Activated naive CD4-positive, alpha-beta T cell treated with anti-CD3 and anti-CD28 coated beads, Interleukin-2, amount 50 U/mL, for 72 hours (primary cell): ENCODE data around the gene MEGF6. TPM values are rescaled to one million over a fixed set of nuclear protein-coding genes. Genes with fewer than 3 reads are reported as not detected.
A peak's percentile ranks its signal among the peaks of the same experiment; 100 is the strongest.
"Not testable (repeated sequence)": the region's sequence is repeated elsewhere in the genome, so short reads cannot be mapped to it uniquely, and the experiment has no call there.

Experiments
- ATAC-seq, 2 donors: fragments of 150-1000 bp; cut with Tn5 transposase; 2 replicates each; pipeline ENCODE4 v1.10.0; 2021; ENCODE audit warnings: mild to moderate bottlenecking in 2 of 2, moderate library complexity in 2 of 2
- DNase-seq, 2 donors: peaks; one replicate each; pipeline ENCODE4 v3.0.0; 2021 to 2022; ENCODE audit warnings: low spot score in 2 of 2
- H3K27ac Mint-ChIP-seq, 2 donors: one replicate each; pipeline ENCODE4 v1.8.0; 2022; ENCODE audit warnings: mild to moderate bottlenecking in 2 of 2, mixed read lengths in 2 of 2
- H3K36me3 Mint-ChIP-seq, 2 donors: one replicate each; pipeline ENCODE4 v1.8.0; 2022; ENCODE audit warnings: mixed read lengths in 2 of 2
- H3K9me3 Mint-ChIP-seq, 2 donors: one replicate each; pipeline ENCODE4 v1.8.0; 2022; ENCODE audit warnings: mixed read lengths in 2 of 2
- total RNA-seq, 2 donors: library from RNA; stranded (reverse); gene quantifications; one replicate each; pipeline ENCODE4 v1.2.3, GENCODE V29; 2022

The MEGF6 gene
- total RNA-seq, 2 donors from 2014 or later, result 4.6 to 7.6 TPM

- no peak overlapping the region for H3K27ac Mint-ChIP-seq
- DNase-seq, result no peak
- H3K9me3 Mint-ChIP-seq, result no peaks in the 10 kb centered on the region
- no peak for ATAC-seq
- no peaks in the 10 kb centered on the region for H3K36me3 Mint-ChIP-seq
These were observed 33.4 kb downstream of the MEGF6 start for GRCh38 chr1:3577711-3578432.

- H3K9me3 Mint-ChIP-seq, result no peaks in the 10 kb centered on the region
- H3K27ac Mint-ChIP-seq, result no peak overlapping the region
- DNase-seq (no peak), ATAC-seq (no peak)
- H3K36me3 Mint-ChIP-seq, result no peaks in the 10 kb centered on the region
These were observed 34.0 kb downstream of the MEGF6 start for GRCh38 chr1:3577300-3577699.

DNA sequence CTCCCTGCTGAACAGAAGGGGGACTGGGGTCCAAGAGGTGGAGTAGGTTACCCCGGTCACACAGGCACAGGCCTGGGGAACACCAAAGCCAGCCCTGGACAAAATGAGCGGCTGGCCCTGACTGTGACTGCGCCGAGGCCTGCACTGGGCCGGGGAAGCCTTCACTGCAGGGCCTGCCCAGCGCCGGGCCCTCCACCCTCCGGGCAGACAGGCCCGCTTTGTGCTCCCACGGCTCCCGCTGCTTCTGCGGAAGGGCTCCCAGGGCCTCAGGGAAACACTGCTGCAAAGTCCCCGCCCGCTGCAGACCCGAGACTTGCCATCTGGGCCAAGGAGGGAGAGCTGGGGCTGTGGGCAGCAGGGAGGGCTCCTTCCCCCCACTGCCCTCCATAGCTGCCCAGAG, 35.3 kb downstream of the MEGF6 start:
- no peaks in the 10 kb centered on the region for H3K36me3 Mint-ChIP-seq
- DNase-seq (no peak), ATAC-seq (no peak)
- no peak overlapping the region for H3K27ac Mint-ChIP-seq
- no peaks in the 10 kb centered on the region for H3K9me3 Mint-ChIP-seq

DNA sequence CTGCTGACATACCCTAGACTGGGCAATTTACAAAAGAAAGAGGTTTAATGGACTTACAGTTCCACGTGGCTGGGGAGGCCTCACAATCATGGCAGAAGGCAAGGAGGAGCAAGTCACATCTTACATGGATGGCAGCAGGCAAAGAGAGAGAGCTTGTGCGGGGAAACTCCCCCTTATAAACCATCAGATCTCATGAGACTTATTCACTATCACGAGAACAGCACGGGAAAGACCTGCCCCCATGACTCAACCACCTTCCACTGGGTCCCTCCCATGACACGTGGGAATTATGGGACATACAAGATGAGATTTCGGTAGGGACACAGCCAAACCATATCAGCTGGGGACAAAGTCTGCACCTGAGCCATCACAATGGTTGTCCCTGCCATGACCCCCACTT, 35.8 kb downstream of the MEGF6 start:
- H3K36me3 Mint-ChIP-seq, H3K9me3 Mint-ChIP-seq: not testable (repeated sequence)

DNA sequence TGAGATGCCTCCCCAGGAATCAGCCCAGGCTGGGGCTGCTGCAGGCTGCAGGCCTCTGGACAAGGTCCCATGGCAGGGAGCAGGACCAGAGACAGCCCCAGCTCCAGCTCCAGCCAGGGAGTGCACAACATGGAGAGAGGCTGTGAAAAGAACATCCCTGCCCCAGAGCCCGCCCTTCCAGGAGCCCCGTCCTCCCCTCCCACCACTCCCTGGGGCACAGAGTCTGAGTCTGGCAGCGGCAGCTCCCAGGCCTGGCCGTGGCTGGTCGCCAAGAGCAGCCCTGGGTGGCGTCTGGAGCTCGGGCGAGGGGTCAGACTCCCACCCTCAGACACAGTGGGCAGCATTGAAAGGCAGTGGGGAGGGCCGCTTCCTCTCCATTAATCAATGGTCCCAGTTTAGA, 37.8 kb downstream of the MEGF6 start:
- ATAC-seq (no peak), DNase-seq (no peak)
- H3K9me3 Mint-ChIP-seq, result no peaks in the 10 kb centered on the region
- no peak overlapping the region for H3K27ac Mint-ChIP-seq
- H3K36me3 Mint-ChIP-seq, result no peaks in the 10 kb centered on the region

More for the DNA sequence above, 35.8 kb downstream of the MEGF6 start:
- not testable (repeated sequence) for DNase-seq, ATAC-seq, H3K27ac Mint-ChIP-seq

GRCh38 chr1:3572638-3573037, 38.7 kb downstream of the MEGF6 start:
- not testable (repeated sequence) for H3K9me3 Mint-ChIP-seq, H3K36me3 Mint-ChIP-seq, ATAC-seq

GRCh38 chr1:3571263-3571662, 40.0 kb downstream of the MEGF6 start:
- ATAC-seq, result no peak
- Mint-ChIP-seq H3K27ac (no peak overlapping the region), H3K36me3 (no peaks in the 10 kb centered on the region), H3K9me3 (no peaks in the 10 kb centered on the region)
- no peak for DNase-seq

More at GRCh38 chr1:3572638-3573037, 38.7 kb downstream of the MEGF6 start:
- not testable (repeated sequence) for H3K27ac Mint-ChIP-seq, DNase-seq

DNA sequence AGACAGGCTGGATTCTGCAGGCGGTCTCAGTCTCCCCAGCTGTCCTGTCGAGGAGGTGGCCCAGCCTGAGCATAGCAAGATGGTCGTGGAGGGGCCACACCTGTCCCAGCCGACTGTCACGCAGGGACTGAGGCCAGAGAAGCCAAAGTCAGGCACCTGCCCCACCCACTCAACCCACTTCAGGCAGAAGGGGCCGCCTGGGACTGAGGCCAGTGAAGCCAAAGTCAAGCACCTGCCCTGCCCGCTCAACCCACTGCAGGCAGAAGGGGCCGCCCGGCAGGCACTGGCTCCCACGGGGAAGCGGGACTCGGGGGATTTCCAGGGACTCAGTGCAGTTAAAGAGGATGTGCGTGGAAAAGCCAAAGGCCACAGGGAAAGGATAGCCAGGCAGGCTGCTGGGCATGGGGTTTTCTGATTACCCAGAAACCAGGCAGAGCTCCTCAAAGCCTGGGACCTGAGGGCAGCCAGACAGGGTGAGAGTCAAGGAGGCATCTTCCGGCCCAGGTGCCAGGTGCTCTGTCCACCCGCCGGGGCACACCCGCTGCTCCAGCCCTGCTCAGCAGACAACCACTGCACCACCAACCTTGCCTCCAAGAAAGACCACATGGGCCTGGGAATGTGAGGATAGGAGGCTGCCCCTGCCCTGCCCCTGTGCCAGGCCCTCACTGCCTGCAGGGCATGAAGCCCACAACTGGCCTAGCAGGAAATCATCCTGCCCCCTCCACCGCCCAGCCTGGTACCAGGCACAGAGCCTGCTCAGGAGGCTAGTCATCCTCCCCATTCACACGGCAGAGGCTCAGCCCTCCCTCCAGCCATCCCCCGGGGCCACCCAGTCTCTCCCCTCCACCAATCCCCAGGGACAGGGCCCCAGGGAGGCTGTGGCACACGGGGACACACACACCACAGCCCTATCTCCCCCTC, 41.0 kb downstream of the MEGF6 start:
- DNase-seq (no peak), ATAC-seq (no peak)
- Mint-ChIP-seq H3K9me3 (no peaks in the 10 kb centered on the region), H3K27ac (no peak overlapping the region), H3K36me3 (no peaks in the 10 kb centered on the region)

DNA sequence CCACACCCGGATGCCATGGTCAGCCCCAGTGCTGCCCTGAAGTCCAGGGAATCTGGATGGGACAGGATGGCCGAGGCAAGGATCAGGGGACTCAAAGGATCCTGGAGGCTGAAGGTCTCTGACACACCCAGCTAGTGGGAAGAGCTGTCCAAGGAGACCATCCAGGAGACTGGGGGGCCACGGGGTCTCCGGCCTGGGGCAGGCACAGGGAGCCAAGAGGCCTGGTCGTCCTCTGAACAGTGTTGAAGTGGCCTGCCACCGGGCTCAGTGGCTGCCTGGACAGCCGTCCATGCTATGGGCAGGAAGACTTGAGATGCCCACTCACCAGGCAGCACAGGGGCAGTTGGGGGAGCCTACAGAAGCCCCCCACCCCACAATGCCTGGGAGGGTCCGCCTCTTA, 41.9 kb downstream of the MEGF6 start:
- Mint-ChIP-seq H3K27ac (no peak overlapping the region), H3K9me3 (no peaks in the 10 kb centered on the region), H3K36me3 (no peaks in the 10 kb centered on the region)
- DNase-seq (no peak), ATAC-seq (no peak)

- no peak for ATAC-seq
- H3K9me3 Mint-ChIP-seq, result no peaks in the 10 kb centered on the region
These were observed 42.4 kb downstream of the MEGF6 start for GRCh38 chr1:3568815-3569435.

DNA sequence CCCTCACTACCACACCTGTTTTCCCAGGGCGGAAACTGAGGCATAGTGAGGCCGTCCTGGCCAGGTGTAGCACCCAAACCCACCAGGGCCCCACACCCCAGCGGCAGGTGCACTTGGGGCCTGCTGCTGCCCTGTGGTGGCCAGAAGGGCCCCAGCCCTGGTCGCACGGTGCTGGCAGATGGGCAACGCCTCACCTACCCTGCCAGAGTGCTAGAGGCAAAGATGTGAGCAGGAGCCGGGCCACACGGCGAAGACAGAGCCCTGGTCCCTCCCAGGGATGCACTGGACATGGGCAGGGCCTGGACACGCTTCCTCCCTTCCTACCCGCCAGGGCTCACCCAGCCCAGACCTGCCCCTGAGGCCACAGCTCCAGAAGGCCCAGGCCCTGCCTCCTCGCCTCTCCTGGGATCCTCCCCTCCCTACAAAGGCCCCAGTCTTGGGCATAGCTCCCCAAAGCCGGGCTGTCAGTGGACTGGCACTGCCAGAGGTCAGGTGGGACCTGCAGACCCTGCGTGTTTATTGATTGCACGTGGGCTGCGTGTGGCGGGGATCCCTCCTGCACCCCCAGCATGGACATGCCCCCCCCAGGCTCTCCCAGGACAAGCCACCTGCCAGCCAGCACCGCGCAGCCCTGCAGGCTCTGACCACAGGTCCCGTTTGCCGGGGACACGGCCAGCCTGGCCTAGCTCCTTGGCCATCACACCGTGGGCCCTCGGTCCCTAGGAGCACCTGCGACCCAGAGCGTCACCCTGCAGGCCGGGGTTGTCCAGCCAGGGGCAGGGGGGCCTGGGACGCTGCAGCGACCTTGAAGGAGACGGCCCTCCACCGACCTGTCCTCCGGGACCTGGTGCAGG, 44.1 kb downstream of the MEGF6 start:
- no peak for DNase-seq
- no peak for ATAC-seq
- H3K36me3 Mint-ChIP-seq, result no peaks in the 10 kb centered on the region
- H3K9me3 Mint-ChIP-seq, result no peaks in the 10 kb centered on the region
- H3K27ac Mint-ChIP-seq, result no peak overlapping the region

More at GRCh38 chr1:3568815-3569435, 42.4 kb downstream of the MEGF6 start:
- Mint-ChIP-seq H3K27ac (no peak overlapping the region), H3K36me3 (no peaks in the 10 kb centered on the region)
- no peak for DNase-seq

DNA sequence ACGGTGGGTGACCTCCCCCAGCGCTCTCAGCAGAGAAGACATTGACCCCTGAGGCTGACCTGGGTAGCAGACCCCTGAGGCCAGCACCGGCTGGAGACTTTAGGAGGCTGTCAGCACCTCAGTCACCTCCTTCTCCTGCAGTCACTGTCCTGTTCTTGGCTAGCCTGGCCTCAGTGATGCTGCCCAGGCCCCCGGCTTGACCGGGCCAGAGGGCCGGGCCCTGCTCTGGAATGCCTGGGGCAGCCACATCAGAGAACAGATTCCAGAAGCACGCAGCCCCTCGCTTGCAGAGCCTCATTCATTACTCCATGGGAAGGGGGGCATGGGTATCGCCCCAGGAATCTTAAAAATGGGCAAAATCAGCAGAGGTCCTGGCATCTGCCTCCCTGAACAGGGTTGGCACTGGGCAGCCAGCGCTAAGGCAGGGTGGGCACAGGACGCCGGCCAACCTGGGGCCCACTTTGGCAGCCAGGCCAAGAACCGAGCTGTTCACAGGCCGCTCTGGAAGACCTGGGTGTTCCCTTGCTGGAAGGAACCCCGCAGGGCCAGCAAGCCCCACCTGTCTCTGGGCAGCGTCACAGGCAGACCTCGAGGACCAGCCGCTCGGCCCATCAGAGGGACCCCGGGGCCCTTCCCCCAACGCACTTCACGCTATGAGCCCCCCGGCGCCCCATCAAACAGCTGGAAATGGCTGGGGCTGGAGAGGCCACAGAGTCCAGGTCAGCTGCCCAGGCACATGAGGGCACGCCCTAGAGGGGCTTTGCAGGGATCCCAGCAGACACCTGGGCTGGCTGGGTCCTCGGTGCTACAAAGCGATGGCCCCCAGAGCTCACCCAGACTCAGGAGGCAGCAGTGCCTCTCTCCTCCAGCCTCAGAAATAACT, 45.1 kb downstream of the MEGF6 start:
- no peak for ATAC-seq
- no peak for DNase-seq
- Mint-ChIP-seq H3K36me3 (no peaks in the 10 kb centered on the region), H3K9me3 (no peaks in the 10 kb centered on the region), H3K27ac (no peak overlapping the region)

GRCh38 chr1:3564921-3565831, 46.1 kb downstream of the MEGF6 start:
- peak; percentile 50 to 59 for ATAC-seq
- no peak overlapping the region for H3K27ac Mint-ChIP-seq
- no peaks in the 10 kb centered on the region for H3K36me3 Mint-ChIP-seq
- H3K9me3 Mint-ChIP-seq, result no peaks in the 10 kb centered on the region
- DNase-seq, result peak in 1 of 2 donors; percentile 59

DNA sequence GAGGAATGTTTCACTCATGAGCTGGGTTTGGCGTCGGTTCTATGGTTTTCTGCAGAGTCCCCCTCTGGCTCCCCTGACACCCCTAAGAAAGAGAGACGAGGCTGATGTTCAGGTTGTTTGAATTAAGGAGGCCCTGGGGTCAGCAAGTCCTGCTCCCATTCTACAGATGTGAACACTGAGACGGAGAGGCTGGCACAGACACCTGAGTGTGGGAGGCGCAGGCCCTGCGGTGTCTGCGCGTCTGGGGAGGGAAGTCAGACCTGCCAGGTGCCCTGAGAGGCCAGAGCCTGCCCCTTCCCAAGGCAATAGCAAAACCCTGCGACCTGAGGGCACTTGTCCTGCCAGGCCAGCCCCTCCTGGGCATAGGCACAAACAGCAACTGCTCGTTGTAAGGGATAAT, 47.7 kb downstream of the MEGF6 start:
- DNase-seq, result no peak
- Mint-ChIP-seq H3K27ac (peak overlapping the region in 1 of 2 donors; percentile 13), H3K9me3 (no peaks in the 10 kb centered on the region), H3K36me3 (no peaks in the 10 kb centered on the region)
- ATAC-seq, result no peak

DNA sequence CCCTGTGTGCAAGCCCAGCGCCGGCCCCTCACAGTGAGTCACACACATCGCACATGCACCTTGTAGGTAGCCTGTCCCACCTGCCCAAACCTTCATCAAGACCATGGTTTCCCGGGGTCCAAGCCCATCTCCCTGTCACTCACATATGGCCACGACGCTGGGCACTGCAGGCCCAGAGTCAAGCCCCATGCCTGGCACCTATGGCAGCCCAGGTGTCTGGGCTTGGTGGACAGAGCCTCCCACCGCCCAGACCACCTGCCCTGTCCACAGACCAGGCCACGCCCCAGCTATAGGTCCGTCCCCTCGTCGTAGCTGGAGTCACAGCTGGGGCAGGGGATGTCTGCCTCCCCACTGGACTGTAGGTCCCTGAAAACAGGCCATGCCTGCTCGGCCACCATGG, 48.2 kb downstream of the MEGF6 start:
- ATAC-seq (no peak), DNase-seq (no peak)
- H3K27ac Mint-ChIP-seq, result peak overlapping the region in 1 of 2 donors; percentile 13
- no peaks in the 10 kb centered on the region for H3K9me3 Mint-ChIP-seq
- H3K36me3 Mint-ChIP-seq, result no peaks in the 10 kb centered on the region
